WI38 (cell line): ENCODE measurements around the gene OARD1.

Source experiments
- H3K4me3 ChIP-seq: 2 replicates; pipeline ENCODE4 v1.5.1; 2011; ENCODE audit warnings: low read depth, mild to moderate bottlenecking, control low read depth, low read length
- TF ChIP-seq, protein P1 (sequence below): IDR thresholded peaks from 2 replicates; pipeline ENCODE4 v1.5.1; 2012; ENCODE audit warnings: low read depth, mild to moderate bottlenecking, control low read depth, low read length

The OARD1 gene

GRCh38 chr6:41073968-41074691 is 2.0 kb upstream of the OARD1 start:
- H3K4me3 ChIP-seq = peak overlapping the region; percentile 92
- TF ChIP-seq, protein P1, sequence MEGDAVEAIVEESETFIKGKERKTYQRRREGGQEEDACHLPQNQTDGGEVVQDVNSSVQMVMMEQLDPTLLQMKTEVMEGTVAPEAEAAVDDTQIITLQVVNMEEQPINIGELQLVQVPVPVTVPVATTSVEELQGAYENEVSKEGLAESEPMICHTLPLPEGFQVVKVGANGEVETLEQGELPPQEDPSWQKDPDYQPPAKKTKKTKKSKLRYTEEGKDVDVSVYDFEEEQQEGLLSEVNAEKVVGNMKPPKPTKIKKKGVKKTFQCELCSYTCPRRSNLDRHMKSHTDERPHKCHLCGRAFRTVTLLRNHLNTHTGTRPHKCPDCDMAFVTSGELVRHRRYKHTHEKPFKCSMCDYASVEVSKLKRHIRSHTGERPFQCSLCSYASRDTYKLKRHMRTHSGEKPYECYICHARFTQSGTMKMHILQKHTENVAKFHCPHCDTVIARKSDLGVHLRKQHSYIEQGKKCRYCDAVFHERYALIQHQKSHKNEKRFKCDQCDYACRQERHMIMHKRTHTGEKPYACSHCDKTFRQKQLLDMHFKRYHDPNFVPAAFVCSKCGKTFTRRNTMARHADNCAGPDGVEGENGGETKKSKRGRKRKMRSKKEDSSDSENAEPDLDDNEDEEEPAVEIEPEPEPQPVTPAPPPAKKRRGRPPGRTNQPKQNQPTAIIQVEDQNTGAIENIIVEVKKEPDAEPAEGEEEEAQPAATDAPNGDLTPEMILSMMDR = no peak

GRCh38 chr6:41073203-41073967 is 1.2 kb upstream of the OARD1 start:
- TF ChIP-seq, protein P1 = peak; percentile 16; the same call in 1 of the 2 replicates

DNA sequence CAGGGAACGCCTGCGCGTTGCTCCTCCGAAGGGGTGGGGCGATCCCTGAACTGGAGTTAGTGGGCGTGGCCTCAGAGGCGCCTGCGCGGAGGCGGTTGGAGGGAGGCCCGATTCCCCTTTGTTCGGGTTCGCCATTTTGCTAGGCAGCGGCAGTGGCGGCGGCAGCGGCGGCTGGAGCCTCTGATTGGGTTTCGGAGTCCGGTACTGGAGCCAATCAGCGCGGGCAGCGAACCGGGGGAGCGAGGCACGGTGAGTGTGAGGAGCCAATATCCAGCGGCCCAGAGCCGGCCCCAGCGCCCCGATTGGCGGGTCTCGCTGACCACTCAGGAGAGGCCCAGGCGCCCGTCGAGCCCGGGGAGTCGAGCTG is 663 bp upstream of the OARD1 start, which contains the start of gene NFYA:
TSS of gene NFYA (plus strand) at position 139 of the 367 bp plus-strand sequence. CDS start 6,116 bp downstream, outside the sequence.
- TF ChIP-seq, protein P1 = no peak
- H3K4me3 ChIP-seq = peak within 1 kb of the TSS; percentile 92

More at GRCh38 chr6:41073203-41073967, 1.2 kb upstream of the OARD1 start:
- peak overlapping the region; percentile 92 for H3K4me3 ChIP-seq

DNA sequence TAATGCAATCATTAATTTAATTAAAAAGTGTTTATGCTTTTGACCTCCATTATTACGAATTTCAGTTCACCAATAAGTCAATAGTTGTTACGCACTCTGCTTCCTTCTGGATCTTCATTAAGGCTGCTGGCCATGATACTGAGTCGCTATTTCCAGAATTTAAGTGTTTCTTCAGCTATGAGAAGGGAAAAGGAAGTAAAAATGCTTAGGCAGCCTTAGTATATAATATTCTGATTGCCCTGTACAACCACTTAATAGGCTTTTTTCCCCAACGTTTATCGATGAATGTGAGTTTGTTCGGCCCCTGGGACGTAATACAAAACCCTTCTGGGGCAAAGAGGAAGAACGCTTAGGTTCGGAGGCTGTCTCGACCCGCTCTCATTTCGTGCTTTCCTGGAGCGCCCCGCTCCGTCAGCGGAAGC is 644 bp downstream of the OARD1 start:
- TF ChIP-seq, protein P1 = no peak
- peak overlapping the region; percentile 92 for H3K4me3 ChIP-seq

- TF ChIP-seq, protein P1 = peak; percentile 57
- H3K4me3 ChIP-seq = no peak overlapping the region
Observed at GRCh38 chr6:41066867-41067304, 5.3 kb downstream of the OARD1 start.

DNA sequence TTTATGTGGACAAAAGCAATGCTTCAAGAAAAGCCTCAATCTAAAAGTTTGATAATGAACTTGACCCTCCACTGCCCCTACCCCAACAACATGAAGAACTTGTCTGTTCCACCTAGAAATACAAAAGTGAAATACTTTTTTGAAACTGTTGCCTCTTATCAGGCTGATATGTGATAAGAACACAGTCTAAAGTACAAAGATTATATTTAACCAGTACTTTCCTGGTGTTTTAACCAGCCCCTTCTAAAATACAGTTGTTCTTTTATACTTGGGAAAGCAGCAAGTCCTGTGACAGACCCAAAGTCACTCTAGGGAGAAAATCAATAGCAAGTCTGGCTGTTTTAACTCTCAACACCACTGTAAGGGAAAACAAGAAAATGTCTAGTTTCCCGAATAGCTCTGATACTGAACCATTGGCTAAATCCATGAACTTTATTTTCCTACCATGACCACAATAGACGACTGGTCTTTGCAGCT is 6.6 kb downstream of the OARD1 start:
- H3K4me3 ChIP-seq = no peak overlapping the region
- TF ChIP-seq, protein P1 = no peak

- TF ChIP-seq, protein P1 = no peak
- H3K4me3 ChIP-seq = no peak overlapping the region
Observed at GRCh38 chr6:41064841-41065240, 7.3 kb downstream of the OARD1 start.
